ENCODE results near the gene TPK1. TPM values are rescaled to one million over a fixed set of nuclear protein-coding genes. Genes with fewer than 3 reads are reported as not detected.

The TPK1 gene
- total RNA-seq, 1 donor from 2014 or later: 1.7 TPM

GRCh38 chr7:144725070-144725469 is 110.8 kb downstream of the TPK1 start:
- no peaks in the 10 kb centered on the region for H3K4me1 ChIP-seq
- no peak overlapping the region for H3K27ac ChIP-seq
- H3K36me3 ChIP-seq: no peaks in the 10 kb centered on the region
- H3K9me3 ChIP-seq: no peaks in the 10 kb centered on the region
- intact Hi-C loops (cut with DNase I): no loop called here
- DNase-seq (ENCODE audit: extremely low spot score in 2 of 2): no peak
- H3K27me3 ChIP-seq: no peaks in the 10 kb centered on the region
- no peak overlapping the region for H3K4me3 ChIP-seq
- no peak for TF ChIP-seq POLR2AphosphoS5 (IDR thresholded peaks at IDR 0.05; ENCODE audit: insufficient read depth in 1 of 2, low read depth in 1 of 2)
- TF ChIP-seq POLR2A (IDR thresholded peaks at IDR 0.05): no peak
- no peak for TF ChIP-seq CTCF (IDR thresholded peaks at IDR 0.05)

GRCh38 chr7:144723301-144723700 is 112.6 kb downstream of the TPK1 start:
- no peaks in the 10 kb centered on the region for H3K36me3 ChIP-seq
- H3K27ac ChIP-seq: no peak overlapping the region
- intact Hi-C loops (cut with DNase I): no loop called here
- TF ChIP-seq CTCF (IDR thresholded peaks at IDR 0.05): no peak
- no peak for TF ChIP-seq POLR2A (IDR thresholded peaks at IDR 0.05)
- no peak for TF ChIP-seq POLR2AphosphoS5 (IDR thresholded peaks at IDR 0.05; ENCODE audit: insufficient read depth in 1 of 2, low read depth in 1 of 2)
- no peaks in the 10 kb centered on the region for H3K4me1 ChIP-seq
- no peak overlapping the region for H3K4me3 ChIP-seq
- H3K27me3 ChIP-seq: no peaks in the 10 kb centered on the region
- DNase-seq (ENCODE audit: extremely low spot score in 2 of 2): no peak
- H3K9me3 ChIP-seq: no peaks in the 10 kb centered on the region

- Histone ChIP-seq H3K27me3 (no peaks in the 10 kb centered on the region), H3K9me3 (no peaks in the 10 kb centered on the region), H3K27ac (no peak overlapping the region), H3K4me1 (no peaks in the 10 kb centered on the region), H3K4me3 (no peak overlapping the region), H3K36me3 (no peaks in the 10 kb centered on the region)
- no peak for DNase-seq (ENCODE audit: extremely low spot score in 2 of 2)
- TF ChIP-seq POLR2A (IDR thresholded peaks at IDR 0.05): no peak
- intact Hi-C loops (cut with DNase I): no loop called here
These were observed 115.1 kb downstream of the TPK1 start for GRCh38 chr7:144720710-144721109.

GRCh38 chr7:144720149-144720548 is 115.7 kb downstream of the TPK1 start:
- no peaks in the 10 kb centered on the region for H3K4me1 ChIP-seq
- H3K27ac ChIP-seq: no peak overlapping the region
- no peaks in the 10 kb centered on the region for H3K27me3 ChIP-seq
- no peaks in the 10 kb centered on the region for H3K36me3 ChIP-seq
- H3K4me3 ChIP-seq: no peak overlapping the region
- no peaks in the 10 kb centered on the region for H3K9me3 ChIP-seq
- no peak for DNase-seq (ENCODE audit: extremely low spot score in 2 of 2)
- TF ChIP-seq POLR2A (IDR thresholded peaks at IDR 0.05) (no peak), CTCF (IDR thresholded peaks at IDR 0.05) (no peak), POLR2AphosphoS5 (IDR thresholded peaks at IDR 0.05; ENCODE audit: insufficient read depth in 1 of 2, low read depth in 1 of 2) (no peak)
- intact Hi-C loops (cut with DNase I): no loop called here

- no peak overlapping the region for H3K27ac ChIP-seq
- H3K27me3 ChIP-seq: no peaks in the 10 kb centered on the region
- TF ChIP-seq POLR2A (IDR thresholded peaks at IDR 0.05) (no peak), POLR2AphosphoS5 (IDR thresholded peaks at IDR 0.05; ENCODE audit: insufficient read depth in 1 of 2, low read depth in 1 of 2) (no peak), CTCF (IDR thresholded peaks at IDR 0.05) (no peak)
- no peaks in the 10 kb centered on the region for H3K9me3 ChIP-seq
- H3K36me3 ChIP-seq: no peaks in the 10 kb centered on the region
- no peaks in the 10 kb centered on the region for H3K4me1 ChIP-seq
- no peak for DNase-seq (ENCODE audit: extremely low spot score in 2 of 2)
- no peak overlapping the region for H3K4me3 ChIP-seq
- intact Hi-C loops (cut with DNase I): no loop called here
These were observed 118.1 kb downstream of the TPK1 start for GRCh38 chr7:144717720-144718119.

GRCh38 chr7:144713850-144714249 is 122.0 kb downstream of the TPK1 start:
- DNase-seq (ENCODE audit: extremely low spot score in 2 of 2): no peak
- Histone ChIP-seq H3K36me3 (no peaks in the 10 kb centered on the region), H3K9me3 (no peaks in the 10 kb centered on the region), H3K27me3 (no peaks in the 10 kb centered on the region), H3K4me3 (no peak overlapping the region), H3K4me1 (no peaks in the 10 kb centered on the region), H3K27ac (no peak overlapping the region)
- intact Hi-C loops (cut with DNase I): no loop called here
- TF ChIP-seq CTCF (IDR thresholded peaks at IDR 0.05) (no peak), POLR2A (IDR thresholded peaks at IDR 0.05) (no peak), POLR2AphosphoS5 (IDR thresholded peaks at IDR 0.05; ENCODE audit: insufficient read depth in 1 of 2, low read depth in 1 of 2) (no peak)

Data from vagina (tissue), 2 donors.